Left renal cortex interstitium (tissue), 4 donors: ENCODE results near the gene ARHGAP5. TPM values are rescaled to one million over a fixed set of nuclear protein-coding genes. Genes with fewer than 3 reads are reported as not detected.

ENCODE experiments used
- DNase-seq, 4 donors: peaks; one replicate each; pipeline ENCODE4 v3.0.0-alpha.2; 2013; ENCODE audit warnings: low read depth in 4 of 4, low spot score in 2 of 4, missing footprints in 1 of 4
- polyA plus RNA-seq, 4 donors: library from polyadenylated mRNA; unstranded; fragments of 120-200 nt; gene quantifications; one replicate each; pipeline ENCODE4 v1.2.1, GENCODE V29; 2013; ENCODE audit not compliant: insufficient read length in 4 of 4

ARHGAP5 gene
- polyA plus RNA-seq, 4 donors, result 96.1 to 114 (median 109) TPM

GRCh38 chr14:32205984-32206383 is 128.9 kb downstream of the ARHGAP5 start:
- DNase-seq, result no peak

GRCh38 chr14:32206552-32206951 is 129.4 kb downstream of the ARHGAP5 start:
- no peak for DNase-seq

- no peak for DNase-seq
These were observed 131.4 kb downstream of the ARHGAP5 start for GRCh38 chr14:32208490-32208889.

Other genes with a start within 250 kb of the ARHGAP5 start
- not detected for gene RNU6-7, start 124.7 kb downstream of the ARHGAP5 start, polyA plus RNA-seq
- not detected for gene RNU6-8, start 126.0 kb downstream of the ARHGAP5 start, polyA plus RNA-seq